Activated CD8-positive, alpha-beta T cell treated with anti-CD3 and anti-CD28 coated beads, Interleukin-2, amount 10 ng/mL, durations not matched to agents 7 days and 5 days (primary cell): Measurements from ENCODE around the gene PPM1A. TPM values are rescaled to one million over a fixed set of nuclear protein-coding genes. Genes with fewer than 3 reads are reported as not detected.

Source experiments
- ATAC-seq: fragments of 150-1000 bp; cut with Tn5 transposase; one replicate; pipeline ENCODE4 v1.10.0; 2021; ENCODE audit warnings: moderate library complexity
- CTCF ChIA-PET: fragments of 350-600 bp; sonication (Branson Sonifier 250); formaldehyde crosslinking; loops from one replicate; lab custom pipeline; 2021; ENCODE audit warnings: antibody characterized with exemption; lab: Charles Lee
- POLR2A ChIA-PET: fragments of 350-600 bp; sonication (Branson Sonifier 250); formaldehyde crosslinking; loops from one replicate; lab custom pipeline; 2021; ENCODE audit warnings: antibody characterized with exemption; lab: Charles Lee
- DNase-seq: peaks from one replicate; pipeline ENCODE4 v3.0.0-alpha.2; 2020
- H3K27ac Mint-ChIP-seq: one replicate; pipeline ENCODE4 v1.8.0; 2021; ENCODE audit warnings: mild to moderate bottlenecking, mixed read lengths
- H3K27me3 Mint-ChIP-seq: one replicate; pipeline ENCODE4 v1.8.0; 2021; ENCODE audit warnings: low read depth, mixed read lengths
- H3K36me3 Mint-ChIP-seq: one replicate; pipeline ENCODE4 v1.8.0; 2021; ENCODE audit warnings: low read depth, mixed read lengths
- H3K4me1 Mint-ChIP-seq: one replicate; pipeline ENCODE4 v1.8.0; 2021; ENCODE audit warnings: low read depth, mixed read lengths
- H3K4me3 Mint-ChIP-seq: one replicate; pipeline ENCODE4 v1.8.0; 2021; ENCODE audit warnings: mild to moderate bottlenecking, mixed read lengths
- H3K9me3 Mint-ChIP-seq: one replicate; pipeline ENCODE4 v1.8.0; 2022; ENCODE audit warnings: mixed read lengths; ENCODE audit not compliant: insufficient read depth
- total RNA-seq, 2 experiments: library from RNA; stranded (reverse); gene quantifications; one replicate each; pipeline ENCODE4 v1.2.3, GENCODE V29; 2021

PPM1A gene
- total RNA-seq, 2 experiments from 2014 or later = 45.2 to 50.1 TPM

GRCh38 chr14:60348211-60348610 is 99.2 kb downstream of the PPM1A start:
- ChIA-PET CTCF (interaction anchor here (1.2 to 3.6 kb wide), 3 partner anchors 16 to 159 kb away, joined by 3 to 31 read pairs (median 8); no protein-coding TSS in a partner anchor), POLR2A (interaction anchor here (0.8 kb wide), 1 partner anchor 17 kb away, joined by 3 read pairs; no protein-coding TSS in a partner anchor)
- DNase-seq (no peak), ATAC-seq (no peak)
- H3K9me3 Mint-ChIP-seq = no peaks in the 10 kb centered on the region
- no peak overlapping the region for H3K27ac Mint-ChIP-seq
- no peaks in the 10 kb centered on the region for H3K4me1 Mint-ChIP-seq
- no peaks in the 10 kb centered on the region for H3K36me3 Mint-ChIP-seq
- no peak overlapping the region for H3K4me3 Mint-ChIP-seq
- peaks cover 10% of the 10 kb centered on the region for H3K27me3 Mint-ChIP-seq

Other genes with a start within 250 kb of the PPM1A start
- 10 to 100 TPM; 35.4 to 36.6 TPM for gene PCNX4, start 157.3 kb upstream of the PPM1A start, total RNA-seq
- 10 to 100 TPM; 45.7 to 54.4 TPM for gene DHRS7, start 83.8 kb upstream of the PPM1A start, total RNA-seq
- not detected for gene C14orf39, start 236.8 kb downstream of the PPM1A start, total RNA-seq